Mesodermal cell (in vitro differentiated cells): ENCODE measurements around the gene ZFHX3.

Experiments
- H3K27ac ChIP-seq: 2 replicates; pipeline ENCODE4 v1.7.0; 2013; ENCODE audit warnings: mild to moderate bottlenecking, low read depth, low read length, moderate library complexity; ENCODE audit not compliant: severe bottlenecking
- H3K36me3 ChIP-seq: 2 replicates; pipeline ENCODE4 v1.7.1; 2013; ENCODE audit warnings: mild to moderate bottlenecking, low read length, moderate library complexity; ENCODE audit not compliant: control insufficient read depth, insufficient read depth
- H3K4me1 ChIP-seq: one replicate; pipeline ENCODE4 v1.7.1; 2013; ENCODE audit warnings: mild to moderate bottlenecking, low read length; ENCODE audit not compliant: insufficient read depth, control insufficient read depth, poor library complexity, severe bottlenecking
- H3K4me3 ChIP-seq: 2 replicates; pipeline ENCODE4 v1.7.0; 2013; ENCODE audit warnings: low read length, control low read depth, mild to moderate bottlenecking; ENCODE audit not compliant: insufficient read depth, poor library complexity, severe bottlenecking; ENCODE audit errors: extremely low read depth
- H3K9me3 ChIP-seq: 2 replicates; pipeline ENCODE4 v1.7.1; 2013; ENCODE audit warnings: mild to moderate bottlenecking, low read length, moderate library complexity; ENCODE audit not compliant: control insufficient read depth
- WGBS, 2 experiments: methylation state at CpG; one replicate each; pipeline ENCODE4 v1.1.5; 2013; ENCODE audit warnings: missing lambda C conversion rate in 2 of 2; ENCODE audit not compliant: insufficient coverage in 2 of 2; 5-methylcytosine and 5-hydroxymethylcytosine counted together

Gene ZFHX3

GRCh38 chr16:72978212-72978611, 69.7 kb downstream of the ZFHX3 start:
- 93 to 96% methylated on average over 5 of the region's 7 CpGs for WGBS, 2 experiments
- Histone ChIP-seq H3K9me3 (no peaks in the 10 kb centered on the region), H3K27ac (no peak overlapping the region), H3K4me1 (peaks cover 6% of the 10 kb centered on the region), H3K36me3 (peaks cover 3% of the 10 kb centered on the region), H3K4me3 (no peak overlapping the region)

- WGBS, 2 experiments: 83 to 100% methylated on average over 3 to 4 of the region's 7 CpGs
- Histone ChIP-seq H3K27ac (no peak overlapping the region), H3K4me3 (no peak overlapping the region), H3K36me3 (peaks cover 3% of the 10 kb centered on the region), H3K4me1 (peaks cover 6% of the 10 kb centered on the region), H3K9me3 (no peaks in the 10 kb centered on the region)
These were observed 70.8 kb downstream of the ZFHX3 start for GRCh38 chr16:72977127-72977526.

DNA sequence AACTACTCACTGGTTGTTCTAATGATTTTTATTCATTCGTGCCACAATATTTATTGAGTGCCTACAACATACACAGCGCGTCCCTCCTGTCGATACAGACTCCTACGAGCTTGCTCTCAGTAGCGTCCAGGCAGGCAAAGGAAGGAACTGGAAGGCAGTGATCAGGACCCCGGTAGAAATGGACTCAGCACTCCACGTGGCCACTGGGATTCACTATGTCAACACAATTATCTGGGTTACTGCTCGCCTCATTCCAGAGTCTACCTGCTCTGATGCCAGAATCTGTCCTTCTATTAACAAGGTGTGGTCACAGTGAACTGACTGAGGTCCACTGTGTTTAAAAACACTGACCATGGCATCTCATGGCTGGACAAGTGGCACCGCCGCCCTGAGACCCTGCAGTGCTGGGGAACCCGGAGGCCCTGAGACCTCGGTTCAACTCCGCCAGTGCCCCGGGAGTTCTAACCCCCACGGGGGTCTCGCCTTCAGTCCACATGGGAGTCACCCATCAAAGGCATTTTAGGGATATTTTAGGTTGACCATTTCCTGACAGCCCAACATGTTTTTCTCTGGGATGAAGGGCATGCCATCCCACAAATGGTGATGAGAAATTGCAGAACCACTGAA, 71.4 kb downstream of the ZFHX3 start:
- H3K27ac ChIP-seq: no peak overlapping the region
- H3K4me1 ChIP-seq: peaks cover 6% of the 10 kb centered on the region
- H3K4me3 ChIP-seq: no peak overlapping the region
- WGBS, 2 experiments: 94 to 96% methylated on average over 11 to 17 of the region's 17 CpGs
- no peaks in the 10 kb centered on the region for H3K9me3 ChIP-seq
- peaks cover 3% of the 10 kb centered on the region for H3K36me3 ChIP-seq

- 100% methylated on average over 2 to 3 of the region's 5 CpGs for WGBS, 2 experiments
- Histone ChIP-seq H3K9me3 (no peaks in the 10 kb centered on the region), H3K4me1 (peaks cover 6% of the 10 kb centered on the region), H3K27ac (no peak overlapping the region), H3K4me3 (no peak overlapping the region), H3K36me3 (peaks cover 3% of the 10 kb centered on the region)
These were observed 72.0 kb downstream of the ZFHX3 start for GRCh38 chr16:72975809-72976437.

DNA sequence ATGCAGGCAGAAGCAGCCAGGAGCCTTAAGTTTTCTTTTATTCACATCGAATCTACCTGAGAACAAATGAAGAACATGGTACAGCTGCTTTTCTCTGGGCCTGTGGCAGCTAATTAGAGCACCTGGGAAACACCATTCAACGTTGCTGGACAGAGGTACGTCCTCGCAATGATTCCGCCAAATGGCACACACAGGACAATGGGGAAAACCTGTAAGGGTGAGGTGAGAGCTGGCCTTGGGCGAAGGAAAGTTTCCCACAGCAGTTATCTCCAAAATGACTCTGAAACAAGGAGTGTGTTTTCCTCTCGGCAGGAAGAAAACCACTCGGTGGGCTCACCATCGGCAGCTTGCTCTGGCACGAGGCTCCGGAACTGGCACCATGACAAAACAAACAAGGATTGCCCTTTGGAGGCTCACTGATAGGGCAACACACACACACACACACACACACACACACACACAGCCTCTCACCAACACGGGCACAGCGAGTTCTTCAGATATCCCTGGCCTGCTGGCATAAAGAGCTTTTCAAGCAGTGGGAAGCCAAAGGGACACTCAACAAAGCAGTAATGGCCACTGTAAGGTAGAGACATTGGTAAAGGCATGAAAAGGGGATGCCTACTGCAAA, 73.7 kb downstream of the ZFHX3 start:
- Histone ChIP-seq H3K9me3 (no peaks in the 10 kb centered on the region), H3K4me3 (no peak overlapping the region), H3K36me3 (peaks cover 3% of the 10 kb centered on the region), H3K4me1 (peaks cover 7% of the 10 kb centered on the region), H3K27ac (no peak overlapping the region)
- 90 to 98% methylated on average over 4 to 10 of the region's 13 CpGs for WGBS, 2 experiments

GRCh38 chr16:72972878-72973571, 74.9 kb downstream of the ZFHX3 start:
- WGBS, 2 experiments: 93 to 99% methylated on average over 7 of the region's 7 CpGs
- no peaks in the 10 kb centered on the region for H3K9me3 ChIP-seq
- no peak overlapping the region for H3K27ac ChIP-seq
- peaks cover 3% of the 10 kb centered on the region for H3K36me3 ChIP-seq
- peaks cover 4% of the 10 kb centered on the region for H3K4me1 ChIP-seq
- no peak overlapping the region for H3K4me3 ChIP-seq

DNA sequence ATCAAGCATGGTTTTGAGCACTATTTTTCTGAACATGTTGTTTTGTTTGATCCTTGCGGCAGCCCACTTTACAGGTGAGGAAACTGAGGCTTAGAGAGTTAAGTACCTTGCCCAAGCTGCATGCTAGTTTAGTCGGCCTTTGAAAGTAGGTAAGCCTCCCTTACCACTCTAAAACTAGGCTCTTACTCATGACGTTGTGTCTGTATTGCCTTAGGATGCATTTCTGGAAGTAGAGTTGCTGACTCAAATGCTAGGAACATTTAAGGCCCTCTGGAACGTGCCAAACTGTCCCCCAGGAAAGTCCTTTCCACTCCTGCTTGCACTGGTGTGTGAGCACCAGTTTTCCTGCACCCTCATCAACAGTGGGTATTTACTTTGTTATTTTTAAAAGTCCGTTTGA, 76.6 kb downstream of the ZFHX3 start:
- Histone ChIP-seq H3K9me3 (no peaks in the 10 kb centered on the region), H3K27ac (no peak overlapping the region), H3K4me1 (peaks cover 11% of the 10 kb centered on the region), H3K36me3 (peaks cover 5% of the 10 kb centered on the region), H3K4me3 (no peak overlapping the region)
- WGBS, 2 experiments: 93 to 100% methylated on average over 2 to 3 of the region's 5 CpGs

GRCh38 chr16:72970656-72971055, 77.3 kb downstream of the ZFHX3 start:
- Histone ChIP-seq H3K27ac (no peak overlapping the region), H3K4me3 (no peak overlapping the region), H3K4me1 (peaks cover 11% of the 10 kb centered on the region), H3K36me3 (peaks cover 5% of the 10 kb centered on the region), H3K9me3 (no peaks in the 10 kb centered on the region)
- 100% methylated on average over 2 to 3 of the region's 5 CpGs for WGBS, 2 experiments

- Histone ChIP-seq H3K9me3 (no peaks in the 10 kb centered on the region), H3K27ac (no peak overlapping the region), H3K4me1 (peaks cover 11% of the 10 kb centered on the region), H3K4me3 (no peak overlapping the region), H3K36me3 (peaks cover 5% of the 10 kb centered on the region)
- WGBS, 2 experiments: 82 to 90% methylated on average over 6 of the region's 9 CpGs
These were observed 78.1 kb downstream of the ZFHX3 start for GRCh38 chr16:72969812-72970211.

DNA sequence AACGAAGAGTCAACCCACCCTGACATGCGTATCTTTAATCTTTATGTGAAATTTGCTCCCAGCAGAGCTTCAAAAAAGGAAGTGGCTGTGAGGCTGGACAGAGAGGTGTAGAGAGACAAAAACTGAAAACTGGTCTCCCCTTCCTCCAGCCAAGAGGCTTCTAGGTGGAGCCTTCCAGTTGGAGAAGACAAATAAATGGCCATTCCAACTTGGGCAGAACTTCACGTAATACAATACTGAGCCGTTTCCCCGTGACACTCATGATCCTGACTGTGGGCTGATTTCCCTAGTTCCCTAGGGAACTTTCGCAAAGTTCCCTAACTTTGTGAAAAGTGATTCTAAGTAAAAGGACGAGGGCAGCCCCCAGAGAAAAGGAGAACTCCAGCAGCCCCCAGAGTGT, 78.8 kb downstream of the ZFHX3 start:
- Histone ChIP-seq H3K36me3 (peaks cover 5% of the 10 kb centered on the region), H3K4me3 (no peak overlapping the region), H3K9me3 (no peaks in the 10 kb centered on the region), H3K27ac (no peak overlapping the region), H3K4me1 (peaks cover 15% of the 10 kb centered on the region)
- WGBS, 2 experiments: 86 to 96% methylated on average over 3 to 4 of the region's 7 CpGs
